ENCODE results near the gene TPSD1.
"Not testable (repeated sequence)": the region's sequence is repeated elsewhere in the genome, so short reads cannot be mapped to it uniquely, and the experiment has no call there.

TPSD1 gene

DNA sequence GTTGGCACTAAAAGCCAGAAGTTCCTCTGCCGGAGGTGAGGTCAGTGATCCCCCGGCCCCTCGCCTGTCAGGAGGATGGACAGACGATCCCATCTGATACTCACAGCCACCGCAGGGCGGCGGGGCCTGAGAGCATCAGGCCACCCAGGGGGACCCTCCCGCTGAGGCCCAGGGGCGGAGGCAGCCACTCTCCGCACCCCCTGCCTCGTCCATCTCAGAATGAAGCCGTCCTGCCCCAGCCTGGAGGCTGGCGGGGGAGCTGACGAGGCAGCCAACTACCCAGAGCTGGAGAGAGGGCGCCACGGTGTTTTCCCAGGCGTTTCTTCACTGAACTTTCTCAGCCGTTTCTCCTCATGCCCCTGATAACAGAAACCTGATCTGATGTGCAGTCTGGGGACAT is 22.6 kb downstream of the TPSD1 start:
- no peak overlapping the region for H3K27ac ChIP-seq
- DNase-seq (ENCODE audit: low read depth, low spot score): no peak

DNA sequence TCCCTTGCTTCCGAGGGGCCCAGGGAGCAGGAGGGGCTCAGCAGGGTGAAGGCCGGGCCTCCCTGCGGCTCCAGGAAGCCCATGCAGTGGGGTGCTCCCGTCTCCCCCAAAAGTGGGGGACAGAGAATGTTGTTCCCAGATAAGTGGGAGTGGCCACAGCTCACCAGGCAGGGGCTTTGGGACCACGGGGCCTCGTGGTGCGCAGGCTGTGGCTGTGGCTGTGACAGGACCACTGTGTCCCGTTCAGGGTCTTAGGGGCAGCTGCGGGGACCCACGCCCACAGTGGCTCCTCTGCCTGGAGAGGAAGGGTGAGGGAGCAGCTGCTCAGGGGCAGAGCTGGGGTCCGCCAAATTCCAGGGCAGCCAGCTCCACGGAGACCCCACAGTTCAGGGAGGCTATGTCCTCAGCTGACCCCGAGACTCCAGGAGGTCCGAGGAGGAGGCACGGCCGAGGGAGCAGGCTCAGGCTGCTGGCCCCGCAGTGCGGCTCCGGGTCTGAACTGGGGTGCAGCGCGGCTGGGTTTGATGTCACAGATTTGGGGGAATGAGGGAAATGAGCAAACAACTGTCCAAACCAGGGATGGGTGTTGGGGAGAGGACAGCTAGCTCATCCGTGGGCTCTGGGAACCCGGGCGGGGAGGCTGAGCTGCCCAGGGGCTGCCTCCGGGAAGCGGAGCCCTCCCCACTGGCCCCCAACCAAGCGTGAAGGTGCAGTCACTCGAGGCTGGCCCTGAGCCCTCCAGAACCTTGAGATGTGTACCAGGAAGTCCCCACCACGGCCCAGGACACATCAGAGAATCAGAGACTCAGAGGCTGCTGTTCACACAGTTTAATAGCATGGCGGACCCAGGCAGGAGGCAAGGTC is 23.4 kb downstream of the TPSD1 start:
- DNase-seq (ENCODE audit: low read depth, low spot score): no peak
- H3K27ac ChIP-seq: no peak overlapping the region

DNA sequence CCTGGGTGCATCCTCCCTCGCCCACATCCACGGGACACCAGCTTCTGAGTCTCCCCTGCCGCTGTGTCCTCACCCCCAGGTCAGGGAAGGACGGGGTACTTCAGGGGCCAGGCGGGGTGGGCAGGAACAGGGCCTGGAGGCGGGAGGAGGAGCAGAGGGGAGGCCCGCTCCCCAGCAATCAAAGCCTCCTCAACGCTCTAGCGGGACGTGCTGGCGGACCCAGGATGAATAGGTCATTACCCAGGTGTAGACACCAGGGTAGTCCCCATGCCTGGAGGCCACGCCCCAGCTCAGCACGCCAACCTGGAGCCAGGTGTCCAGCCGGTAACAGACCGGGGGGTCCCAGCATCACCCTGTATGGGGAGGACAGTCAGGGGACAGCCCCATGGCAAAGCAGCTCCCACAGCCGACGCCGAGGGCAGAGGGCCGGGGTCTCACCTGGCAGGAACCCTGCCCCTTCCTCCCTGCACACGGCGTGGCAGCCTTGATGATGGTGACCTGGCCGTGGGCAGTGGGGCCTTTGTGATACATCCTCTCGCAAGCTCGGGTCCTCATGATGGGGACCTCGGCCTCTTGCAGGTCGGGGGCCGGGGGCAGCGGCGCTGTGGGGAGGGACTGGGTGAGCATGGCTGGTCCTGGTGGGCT is 24.2 kb downstream of the TPSD1 start:
- no peak overlapping the region for H3K27ac ChIP-seq
- DNase-seq (ENCODE audit: low read depth, low spot score): no peak

DNA sequence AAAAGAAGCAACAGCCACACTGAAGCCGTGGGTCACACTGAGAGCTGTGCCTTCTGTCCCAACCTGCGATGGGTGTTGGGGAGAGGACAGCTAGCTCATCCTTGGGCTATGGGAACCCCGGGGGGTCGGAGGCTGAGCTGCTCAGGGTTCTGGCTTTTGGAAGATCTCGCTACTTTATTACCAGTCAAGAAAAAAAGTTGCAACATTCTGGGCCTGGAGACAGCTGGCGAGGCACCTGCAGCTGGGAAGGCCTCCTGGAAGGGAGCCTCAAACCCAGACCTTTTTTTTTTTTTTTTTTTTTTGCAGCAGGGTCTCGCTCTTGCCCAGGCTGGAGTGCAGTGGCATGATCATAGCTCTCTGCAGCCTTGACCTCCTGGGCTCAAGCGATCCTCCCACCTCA is 24.9 kb downstream of the TPSD1 start:
- no peak overlapping the region for H3K27ac ChIP-seq
- no peak for DNase-seq (ENCODE audit: low read depth, low spot score)

DNA sequence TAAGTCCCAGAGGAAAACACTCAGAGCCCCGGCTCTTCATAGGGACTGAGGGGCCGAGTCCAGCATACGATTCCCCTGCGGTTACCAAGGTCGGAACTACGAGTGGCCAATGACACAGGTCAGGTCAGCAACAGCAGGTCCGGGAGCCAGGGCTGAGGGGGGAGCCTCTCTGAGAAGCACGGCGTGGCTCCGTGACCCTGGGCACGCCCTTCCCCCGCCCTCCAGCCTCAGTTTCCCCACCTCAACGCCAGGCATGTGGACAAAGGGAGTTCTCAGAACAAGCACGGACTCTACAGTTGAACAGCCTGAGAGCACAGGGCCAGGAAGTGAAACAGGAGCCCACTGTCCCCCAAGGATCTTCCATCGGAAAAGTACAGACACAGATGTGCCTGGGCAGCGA is 25.6 kb downstream of the TPSD1 start:
- H3K27ac ChIP-seq: no peak overlapping the region
- DNase-seq (ENCODE audit: low read depth, low spot score): no peak

DNA sequence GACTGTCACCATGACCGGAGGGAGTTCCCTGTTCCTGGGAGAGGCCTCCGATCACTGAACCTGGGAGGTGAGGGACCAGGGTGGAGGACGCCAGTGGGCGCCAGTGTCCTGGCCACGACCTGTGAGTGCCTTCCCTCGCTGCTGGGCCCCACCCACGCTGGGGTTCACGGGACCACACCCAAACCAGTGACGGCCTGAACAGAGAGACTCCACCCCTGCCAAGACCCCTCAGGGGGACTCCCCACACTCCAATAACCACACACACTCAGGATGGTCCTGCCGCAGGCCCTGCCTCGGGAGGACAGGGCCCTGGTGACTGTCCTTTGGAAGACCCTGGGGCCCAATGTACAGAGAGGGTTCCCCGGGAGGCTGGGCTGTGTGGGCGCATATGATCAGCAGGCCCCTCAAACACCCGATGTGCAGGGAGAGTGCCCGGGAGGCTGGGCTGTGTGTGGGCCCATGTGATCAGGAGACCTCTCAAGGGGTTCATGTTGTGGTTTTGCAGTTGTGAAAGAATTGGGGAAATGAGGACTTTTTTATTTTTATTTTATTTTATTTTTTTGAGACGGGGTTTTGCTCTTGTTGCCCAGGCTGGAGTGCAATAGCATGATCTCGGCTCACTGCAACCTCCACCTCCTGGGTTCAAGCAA is 26.6 kb downstream of the TPSD1 start:
- H3K27ac ChIP-seq: no peak overlapping the region
- DNase-seq (ENCODE audit: low read depth, low spot score): no peak

DNA sequence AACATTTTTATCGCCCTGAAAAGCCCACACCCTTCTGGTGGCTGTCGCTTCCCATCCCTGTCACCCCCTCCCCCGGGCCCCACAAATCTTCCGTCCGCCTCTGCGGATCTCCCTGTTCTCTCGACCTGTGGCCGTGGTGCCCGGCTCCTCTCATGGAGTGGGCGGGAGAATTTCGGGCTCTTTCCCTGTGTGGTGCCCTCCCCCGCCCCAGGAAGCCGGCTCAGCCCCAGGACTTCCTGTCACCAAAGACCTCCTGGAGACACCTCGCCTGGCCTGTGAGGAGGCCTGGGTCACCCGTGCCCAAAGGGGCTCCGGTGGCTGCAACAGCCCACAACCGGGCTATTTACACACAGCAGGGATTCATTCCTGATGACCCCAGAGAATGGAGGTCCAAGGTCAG is 27.4 kb downstream of the TPSD1 start:
- H3K27ac ChIP-seq: no peak overlapping the region
- DNase-seq (ENCODE audit: low read depth, low spot score): no peak

DNA sequence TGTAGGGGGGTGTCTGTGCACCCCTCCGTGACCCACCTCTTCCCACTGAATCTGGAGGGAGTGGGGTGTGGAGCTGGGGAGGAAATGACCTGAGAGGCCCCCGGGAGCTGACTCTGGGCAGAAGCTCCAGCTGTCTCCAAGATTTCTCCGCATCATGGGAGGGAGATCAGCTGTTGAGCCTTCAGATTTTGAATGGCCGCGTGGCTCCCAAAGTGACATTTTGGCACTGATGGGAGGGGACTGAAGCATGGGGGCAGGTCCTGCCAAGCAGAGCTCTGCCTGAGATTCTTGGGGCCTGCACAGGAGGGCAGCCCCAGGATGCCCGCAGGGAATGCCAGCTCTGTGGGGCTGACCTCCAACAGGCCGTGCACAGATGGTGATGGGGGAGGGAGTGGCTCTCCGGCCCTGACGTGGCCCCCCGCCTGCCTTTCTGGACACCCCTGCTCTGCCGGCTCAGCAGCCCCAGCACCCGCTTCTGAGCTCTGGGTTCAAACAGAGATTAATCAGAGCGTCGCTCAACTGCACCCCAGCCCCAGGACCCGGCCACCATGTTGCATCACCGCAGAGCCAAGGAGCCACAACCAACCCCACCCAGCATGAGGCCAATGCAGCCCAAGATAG is 28.2 kb downstream of the TPSD1 start:
- no peak overlapping the region for H3K27ac ChIP-seq
- no peak for DNase-seq (ENCODE audit: low read depth, low spot score)

DNA sequence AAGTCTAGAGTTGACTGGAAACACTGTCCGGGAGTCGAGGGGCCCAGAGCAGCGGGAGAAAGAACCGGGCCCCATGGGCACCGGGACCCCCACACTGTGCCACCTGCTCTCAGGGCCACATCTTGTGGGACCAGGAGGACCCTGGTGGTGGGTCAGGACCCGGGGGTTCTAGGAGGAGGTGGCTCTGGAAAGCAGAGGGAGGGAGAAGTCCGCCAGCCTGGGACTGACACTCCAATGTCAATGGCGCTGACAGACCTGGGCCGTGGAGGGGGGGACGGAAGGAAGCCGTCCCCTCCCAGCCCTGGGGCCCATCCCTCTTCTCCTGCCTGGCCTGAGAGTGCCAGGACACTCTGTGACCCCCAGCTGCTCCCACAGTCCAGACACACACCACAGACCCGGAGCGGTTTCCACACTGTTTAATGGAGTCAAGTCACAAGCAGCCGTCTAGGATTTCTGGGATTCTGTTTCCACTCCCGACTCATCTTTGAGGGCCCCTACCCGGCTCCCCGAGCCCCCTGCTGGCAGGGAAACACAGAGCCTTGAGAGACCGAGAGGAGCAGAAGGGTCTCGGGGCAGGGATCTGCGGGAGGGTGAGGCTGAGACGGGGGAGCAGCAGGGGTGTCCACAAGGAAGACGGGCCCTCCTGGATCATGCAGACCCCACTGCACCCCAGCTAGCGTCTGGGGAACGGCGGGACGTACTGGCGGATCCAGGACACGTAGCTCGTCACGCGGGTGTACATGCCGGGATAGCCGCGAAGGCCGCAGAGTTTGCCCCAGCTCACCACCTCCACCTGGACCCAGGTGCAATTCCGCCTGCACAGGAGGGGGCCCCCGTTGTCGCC is 30.0 kb downstream of the TPSD1 start:
- no peak overlapping the region for H3K27ac ChIP-seq
- DNase-seq (ENCODE audit: low read depth, low spot score): no peak

DNA sequence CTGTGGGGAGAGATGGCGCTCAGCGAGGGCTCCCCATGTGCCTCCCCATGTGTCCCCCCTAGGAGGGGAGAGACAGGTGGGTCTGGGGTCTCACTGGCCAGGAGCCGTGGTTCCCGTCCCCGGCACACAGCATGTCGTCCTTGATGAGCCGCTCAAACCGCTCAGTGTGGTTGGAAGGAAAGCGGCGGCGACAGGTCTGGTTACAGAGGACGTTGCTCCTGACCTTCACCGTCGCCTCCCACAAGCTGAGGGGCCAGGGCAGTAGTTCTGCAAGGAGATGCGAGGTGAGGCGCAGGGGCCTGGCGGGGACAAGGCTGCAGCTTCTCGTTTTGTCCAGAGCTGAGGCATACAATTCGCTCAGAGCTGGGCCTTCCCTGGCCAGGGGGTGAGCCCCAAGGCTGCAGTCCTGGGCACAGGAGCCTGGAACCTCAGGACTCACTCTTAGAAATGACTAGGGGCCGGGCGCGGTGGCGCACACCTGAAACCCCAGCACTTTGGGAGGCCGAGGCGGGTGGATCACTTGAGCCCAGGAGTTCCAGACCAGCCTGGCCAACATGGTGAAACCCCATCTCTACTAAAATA is 30.7 kb downstream of the TPSD1 start:
- DNase-seq (ENCODE audit: low read depth, low spot score): no peak
- no peak overlapping the region for H3K27ac ChIP-seq

DNA sequence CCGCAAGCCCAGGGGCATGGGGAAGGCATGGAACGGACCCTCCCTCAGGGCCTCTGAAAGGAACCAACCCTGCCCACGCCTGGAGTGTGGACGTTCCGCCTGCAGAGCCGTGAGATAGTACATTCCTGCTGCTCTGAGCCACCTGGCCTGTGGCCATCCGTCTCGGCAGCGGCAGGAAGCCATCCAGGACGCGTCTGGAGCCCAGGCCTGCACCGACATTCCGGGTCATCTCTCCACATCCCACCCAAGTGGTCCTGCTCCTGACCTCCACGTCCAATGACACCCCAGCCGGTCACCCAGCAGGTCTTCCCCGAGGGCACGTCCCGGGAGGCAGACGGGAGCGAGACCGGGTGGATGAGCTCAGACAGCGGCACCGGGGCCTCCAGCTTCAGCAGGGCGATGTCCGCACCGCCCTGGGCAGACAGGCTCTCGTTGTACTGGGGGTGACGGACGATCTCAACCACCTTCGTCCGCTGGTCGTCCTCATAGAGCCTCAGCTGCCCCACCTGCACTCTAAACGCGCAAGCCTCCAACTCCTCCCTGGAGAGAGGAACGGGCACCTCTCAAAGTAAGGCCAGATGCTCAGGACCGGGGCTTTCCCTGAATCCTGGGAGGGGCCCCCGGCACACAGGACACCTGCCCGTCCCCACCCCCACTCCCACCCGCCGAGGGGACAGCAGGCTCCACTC is 32.3 kb downstream of the TPSD1 start:
- H3K27ac ChIP-seq: no peak overlapping the region
- DNase-seq (ENCODE audit: low read depth, low spot score): no peak

DNA sequence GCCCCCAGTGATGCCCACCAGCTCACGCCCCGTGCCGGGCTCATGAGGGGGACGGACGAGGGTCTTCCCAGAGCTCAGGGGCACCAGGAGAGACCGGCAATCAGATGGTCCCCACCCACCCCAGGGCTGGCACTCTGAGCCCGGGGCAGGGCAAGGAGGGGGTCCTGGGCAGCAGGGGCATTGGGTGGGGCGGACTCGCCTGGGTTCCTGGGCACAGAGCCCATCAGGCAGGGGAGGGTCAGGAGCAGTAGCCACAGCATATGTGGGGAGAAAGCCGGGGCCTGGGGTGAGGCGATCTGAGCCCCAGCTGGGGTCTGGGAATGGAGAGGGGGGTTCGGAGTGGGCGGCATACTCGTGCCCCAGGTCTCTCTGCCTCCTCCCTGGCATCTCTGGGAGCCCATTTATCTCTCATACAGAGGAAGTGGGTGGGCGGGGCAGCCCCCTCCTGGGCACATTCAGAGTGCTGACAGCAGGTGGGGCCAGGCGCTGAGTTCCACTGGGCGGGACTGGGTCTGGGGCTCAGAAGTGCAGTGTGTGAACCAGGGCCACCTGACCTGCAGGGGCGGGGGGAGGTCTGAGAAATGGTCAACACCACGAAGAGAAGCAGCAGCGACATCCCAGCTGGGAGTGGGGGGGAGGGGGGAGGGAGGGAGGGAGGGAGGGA is 33.1 kb downstream of the TPSD1 start:
- no peak overlapping the region for H3K27ac ChIP-seq
- no peak for DNase-seq (ENCODE audit: low read depth, low spot score)

DNA sequence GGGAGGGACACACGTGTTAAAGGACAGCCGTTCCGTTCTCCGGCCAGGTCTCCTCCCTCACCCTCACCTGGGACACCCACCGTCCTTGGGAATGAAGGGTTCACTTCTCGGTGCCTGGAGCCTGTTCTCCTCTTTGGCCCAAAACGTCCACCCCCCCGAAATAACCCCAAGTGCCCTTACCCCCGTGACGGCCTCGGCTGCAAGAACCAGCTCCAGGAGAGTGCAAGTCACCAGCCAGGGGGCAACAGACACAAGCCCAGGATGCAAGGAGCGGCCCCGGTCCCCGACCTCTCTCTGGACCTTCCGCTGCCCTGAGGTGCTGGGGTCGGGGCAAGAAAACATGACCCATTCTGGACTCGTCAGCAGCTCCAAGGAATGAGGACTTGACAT is 33.6 kb downstream of the TPSD1 start:
- H3K27ac ChIP-seq: no peak overlapping the region
- DNase-seq (ENCODE audit: low read depth, low spot score): no peak

DNA sequence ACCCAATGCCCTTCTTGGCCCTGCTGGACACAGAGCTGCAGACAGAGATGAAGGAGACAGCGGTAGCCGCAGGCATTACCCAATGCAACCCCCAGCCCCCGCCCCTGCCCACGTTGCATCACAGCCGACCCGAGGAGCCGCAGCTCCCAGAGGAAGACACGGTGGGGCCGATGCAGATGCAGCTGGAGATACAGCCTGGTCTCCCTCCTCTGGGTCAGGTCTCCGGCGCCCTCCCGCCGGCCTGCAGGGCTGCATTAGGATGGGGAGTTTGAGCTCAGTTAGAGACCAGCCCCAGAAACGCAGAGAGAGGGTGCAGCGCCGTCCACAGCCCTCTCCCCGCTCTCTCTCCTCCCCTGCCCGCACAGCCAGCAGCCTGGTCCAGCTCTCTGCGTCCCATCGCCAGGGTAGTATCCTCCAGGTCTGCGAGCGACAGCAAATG is 34.2 kb downstream of the TPSD1 start:
- no peak overlapping the region for H3K27ac ChIP-seq
- no peak for DNase-seq (ENCODE audit: low read depth, low spot score)

DNA sequence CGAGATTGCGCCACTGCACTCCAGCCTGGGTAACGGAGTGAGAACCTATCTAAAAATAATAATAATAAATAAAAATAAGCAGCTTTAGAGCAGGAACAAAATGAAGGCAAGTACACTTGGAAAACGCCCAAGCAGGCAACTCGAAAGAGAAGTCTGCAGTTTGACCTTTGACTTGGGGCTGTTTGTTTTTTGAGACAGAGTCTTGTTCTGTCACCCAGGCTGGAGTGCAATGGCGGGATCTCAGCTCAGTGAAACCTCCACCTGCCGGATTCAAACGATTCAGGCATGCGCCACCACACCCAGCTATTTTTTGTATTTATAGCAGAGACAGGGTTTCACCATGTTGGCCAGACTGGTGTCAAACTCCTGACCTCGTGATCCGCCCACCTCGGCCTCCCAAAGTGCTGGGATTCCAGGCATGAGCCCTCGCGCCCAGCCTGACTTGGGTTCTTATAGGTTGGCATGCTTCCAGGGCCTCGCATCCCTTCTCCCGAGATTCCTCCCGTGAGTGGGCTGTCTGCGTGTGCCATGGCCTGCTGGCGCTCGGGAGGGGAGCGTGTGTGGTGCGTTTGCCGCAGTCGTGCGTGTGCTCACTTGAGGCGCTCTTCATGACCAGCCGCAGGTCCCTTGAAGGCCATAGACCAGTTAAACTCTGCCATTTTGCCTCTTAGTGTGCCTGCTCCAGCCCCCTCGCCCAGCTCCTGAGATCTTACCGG is 35.1 kb downstream of the TPSD1 start:
- no peak for DNase-seq (ENCODE audit: low read depth, low spot score)
- no peak overlapping the region for H3K27ac ChIP-seq

DNA sequence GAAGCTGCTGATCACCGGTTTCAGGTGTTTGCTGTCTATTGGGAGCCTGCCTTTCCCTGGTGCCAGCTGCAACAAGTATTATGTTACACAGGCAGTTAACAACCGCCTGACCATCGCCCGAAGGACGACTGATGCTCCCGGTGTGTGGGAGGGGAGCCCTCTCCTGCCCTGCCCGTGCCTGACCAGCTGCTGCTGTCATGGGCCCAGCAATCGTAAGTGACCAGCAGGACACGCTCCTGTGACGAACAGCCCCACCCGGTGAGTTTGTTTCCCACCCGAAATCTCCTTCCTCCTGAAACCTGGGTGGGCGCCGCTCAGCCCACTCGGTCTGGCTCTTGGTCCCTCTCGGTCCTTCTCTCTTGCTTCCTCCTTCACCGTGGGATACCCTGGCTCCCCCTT is 35.7 kb downstream of the TPSD1 start:
- DNase-seq (ENCODE audit: low read depth, low spot score): no peak
- no peak overlapping the region for H3K27ac ChIP-seq

DNA sequence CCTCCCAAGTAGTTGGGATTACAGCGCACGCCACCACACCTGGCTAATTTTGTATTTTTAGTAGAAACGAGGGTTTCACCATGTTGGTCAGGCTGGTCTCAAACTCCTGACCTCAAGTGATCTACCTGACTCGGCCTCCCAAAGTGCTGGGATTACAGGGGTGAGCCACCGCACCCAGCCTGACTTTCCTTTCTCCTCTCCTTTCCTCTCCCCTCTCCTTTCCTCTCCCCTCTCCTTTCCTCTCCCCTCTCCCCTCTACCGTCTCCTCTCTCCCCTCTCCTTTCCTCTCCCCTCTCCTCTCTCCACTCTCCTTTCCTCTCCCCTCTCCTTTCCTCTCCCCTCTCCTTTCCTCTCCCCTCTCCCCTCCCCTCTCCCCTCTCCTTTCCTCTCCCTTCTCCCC is 36.3 kb downstream of the TPSD1 start:
- H3K27ac ChIP-seq; DNase-seq (ENCODE audit: low read depth, low spot score): not testable (repeated sequence)

DNA sequence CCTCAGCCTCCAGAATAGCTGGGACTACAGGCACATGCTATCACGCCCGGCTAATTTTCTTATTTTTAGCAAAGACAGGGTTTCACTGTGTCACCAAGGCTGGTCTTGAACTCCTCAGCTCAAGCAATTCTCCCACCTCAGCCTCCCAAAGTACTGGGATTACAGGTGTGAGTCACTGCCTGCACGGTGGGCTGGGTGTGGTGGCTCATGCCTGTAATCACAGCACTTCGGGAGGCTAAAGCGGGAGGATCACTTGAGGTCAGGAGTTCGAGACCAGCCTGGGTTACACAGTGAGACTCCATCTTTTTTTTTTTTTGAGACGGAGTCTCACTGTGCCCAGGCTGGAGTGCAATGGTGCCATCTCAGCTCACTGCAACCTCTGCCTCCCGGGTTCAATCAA is 36.9 kb downstream of the TPSD1 start:
- DNase-seq (ENCODE audit: low read depth, low spot score); H3K27ac ChIP-seq: not testable (repeated sequence)
